Muscle of leg (tissue), 11 donors: ENCODE data around the gene GPHB5. TPM values are rescaled to one million over a fixed set of nuclear protein-coding genes. Genes with fewer than 3 reads are reported as not detected.

Experiments
- DNase-seq: peaks from one replicate; pipeline ENCODE4 v3.0.0; 2013
- H3K27ac ChIP-seq: one replicate; pipeline ENCODE4 v1.5.1; 2013; ENCODE audit warnings: mild to moderate bottlenecking, low read length, control low read depth
- H3K27me3 ChIP-seq: one replicate; pipeline ENCODE4 v1.6.1; 2013; ENCODE audit warnings: low read length; ENCODE audit not compliant: control insufficient read depth, insufficient read depth
- H3K36me3 ChIP-seq: one replicate; pipeline ENCODE4 v1.6.1; 2013; ENCODE audit warnings: low read length; ENCODE audit not compliant: control insufficient read depth, insufficient read depth
- H3K4me1 ChIP-seq: one replicate; pipeline ENCODE4 v1.6.1; 2013; ENCODE audit warnings: low read length; ENCODE audit not compliant: control insufficient read depth, insufficient read depth
- H3K4me3 ChIP-seq: one replicate; pipeline ENCODE4 v1.5.1; 2013; ENCODE audit warnings: low read length, control low read depth
- H3K9me3 ChIP-seq: replicated peaks from 2 replicates; pipeline ENCODE4 v1.6.1; 2013; ENCODE audit warnings: low read depth, low read length; ENCODE audit not compliant: control insufficient read depth
- WGBS: methylation state at CpG from one replicate; pipeline ENCODE4 v1.1.5; 2013; ENCODE audit warnings: missing lambda C conversion rate; ENCODE audit not compliant: insufficient coverage; 5-methylcytosine and 5-hydroxymethylcytosine counted together
- polyA plus RNA-seq, 8 donors: library from polyadenylated mRNA; unstranded; fragments of 120-200 nt; gene quantifications; one replicate each; pipeline versions ENCODE4 v1.2.1 to v1.2.3, GENCODE V29; 2013; ENCODE audit warnings: inconsistent platforms in 1 of 8, low replicate concordance in 1 of 8; ENCODE audit not compliant: insufficient read length in 8 of 8, insufficient read depth in 1 of 8
- total RNA-seq: library from RNA; stranded (reverse); fragments of 120-200 nt; gene quantifications from one replicate; pipeline ENCODE4 v1.2.4, GENCODE V29; 2013

Gene GPHB5
- total and polyA plus RNA-seq, 9 donors, result not detected

DNA sequence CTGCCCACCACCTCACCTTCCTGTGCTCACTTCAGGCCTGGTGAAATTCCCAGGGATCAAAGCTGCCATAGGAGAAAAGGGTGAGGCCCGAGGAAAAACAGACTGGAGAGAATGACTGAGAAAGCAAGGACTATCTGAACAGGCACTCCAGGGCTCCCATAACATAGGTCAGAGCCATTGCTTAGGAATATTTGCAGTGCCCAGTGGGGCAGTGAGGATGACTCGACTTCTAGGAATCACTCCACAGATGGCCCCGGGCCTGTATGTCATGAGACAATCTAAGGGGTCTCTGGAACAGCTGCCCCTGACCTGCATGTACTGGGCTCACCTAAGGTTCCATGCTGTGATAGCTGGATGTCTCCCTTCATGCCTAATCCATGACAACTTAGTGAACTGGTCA, 51.6 kb downstream of the GPHB5 start:
- 88% methylated on average over 1 of the region's 3 CpGs for WGBS
- Histone ChIP-seq H3K27ac (no peak overlapping the region), H3K36me3 (peaks cover 10% of the 10 kb centered on the region), H3K4me3 (no peak overlapping the region), H3K9me3 (no peaks in the 10 kb centered on the region), H3K27me3 (no peaks in the 10 kb centered on the region), H3K4me1 (peaks cover 8% of the 10 kb centered on the region)
- DNase-seq, result no peak

GRCh38 chr14:63266106-63266505, 52.6 kb downstream of the GPHB5 start:
- peak; percentile 40 for DNase-seq
- H3K4me3 ChIP-seq, result no peak overlapping the region
- no CpG with 5 or more reads among the region's 1 CpG for WGBS
- no peak overlapping the region for H3K27ac ChIP-seq
- H3K4me1 ChIP-seq, result peaks cover 8% of the 10 kb centered on the region
- peaks cover 6% of the 10 kb centered on the region for H3K36me3 ChIP-seq
- no peaks in the 10 kb centered on the region for H3K9me3 ChIP-seq
- H3K27me3 ChIP-seq, result no peaks in the 10 kb centered on the region

Other genes with a start within 250 kb of the GPHB5 start
- gene RHOJ, start 114.5 kb downstream of the GPHB5 start, total RNA-seq, result 7.1 TPM
- 10 to 100 TPM; 23.2 to 44.9 (median 28.0) TPM for gene RHOJ, start 114.5 kb downstream of the GPHB5 start, polyA plus RNA-seq
- 14.2 TPM for gene PPP2R5E, start 224.4 kb upstream of the GPHB5 start, total RNA-seq
- 10 to 100 TPM; 14.7 to 25.5 (median 20.6) TPM for gene PPP2R5E, start 224.4 kb upstream of the GPHB5 start, polyA plus RNA-seq